ENCODE data around the gene LCE1E.

DNA sequence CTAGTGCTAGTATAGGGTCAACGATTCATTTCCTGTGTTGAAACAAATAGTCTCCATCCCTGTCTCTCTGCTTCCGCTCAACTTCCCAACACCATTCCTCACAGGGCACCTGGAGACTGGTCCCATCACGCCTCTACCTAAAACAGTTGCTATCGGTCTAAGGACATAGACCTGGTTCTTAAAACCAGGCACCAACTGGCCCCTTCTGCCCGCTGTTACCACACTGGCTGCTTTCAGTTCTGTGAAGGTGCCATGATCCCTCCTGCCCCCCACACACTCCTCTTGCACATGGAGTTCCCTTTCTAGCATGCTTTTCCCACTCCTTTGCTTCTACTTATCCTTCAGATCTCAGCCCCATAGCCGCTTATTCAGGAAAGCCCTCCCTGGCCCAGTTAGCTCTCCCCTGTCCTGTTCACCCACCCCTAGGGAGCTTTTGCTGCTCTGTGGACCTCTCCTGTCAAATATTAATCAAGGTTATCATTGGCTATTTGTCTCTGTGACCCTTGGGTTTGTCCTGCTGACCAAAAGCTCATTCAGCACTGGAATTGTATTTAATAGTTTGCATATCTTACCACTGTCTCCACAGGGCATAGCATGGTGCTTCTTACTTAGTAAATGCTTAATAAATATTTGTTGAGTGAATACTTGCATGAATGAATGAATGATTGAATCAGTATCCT, 40.2 kb upstream of the LCE1E start:
- TF ChIP-seq, protein P1, sequence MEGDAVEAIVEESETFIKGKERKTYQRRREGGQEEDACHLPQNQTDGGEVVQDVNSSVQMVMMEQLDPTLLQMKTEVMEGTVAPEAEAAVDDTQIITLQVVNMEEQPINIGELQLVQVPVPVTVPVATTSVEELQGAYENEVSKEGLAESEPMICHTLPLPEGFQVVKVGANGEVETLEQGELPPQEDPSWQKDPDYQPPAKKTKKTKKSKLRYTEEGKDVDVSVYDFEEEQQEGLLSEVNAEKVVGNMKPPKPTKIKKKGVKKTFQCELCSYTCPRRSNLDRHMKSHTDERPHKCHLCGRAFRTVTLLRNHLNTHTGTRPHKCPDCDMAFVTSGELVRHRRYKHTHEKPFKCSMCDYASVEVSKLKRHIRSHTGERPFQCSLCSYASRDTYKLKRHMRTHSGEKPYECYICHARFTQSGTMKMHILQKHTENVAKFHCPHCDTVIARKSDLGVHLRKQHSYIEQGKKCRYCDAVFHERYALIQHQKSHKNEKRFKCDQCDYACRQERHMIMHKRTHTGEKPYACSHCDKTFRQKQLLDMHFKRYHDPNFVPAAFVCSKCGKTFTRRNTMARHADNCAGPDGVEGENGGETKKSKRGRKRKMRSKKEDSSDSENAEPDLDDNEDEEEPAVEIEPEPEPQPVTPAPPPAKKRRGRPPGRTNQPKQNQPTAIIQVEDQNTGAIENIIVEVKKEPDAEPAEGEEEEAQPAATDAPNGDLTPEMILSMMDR (IDR thresholded peaks at IDR 0.05), result no peak
- no peak for TF ChIP-seq POLR2A (IDR thresholded peaks at IDR 0.05)
